KG1 (cell line): ENCODE data around the gene ZNF200.
"Not testable (repeated sequence)": the region's sequence is repeated elsewhere in the genome, so short reads cannot be mapped to it uniquely, and the experiment has no call there.

Experiments
- DNase-seq: peaks from one replicate; lab custom pipeline; 2025; lab: John Stamatoyannopoulos, UW

ZNF200 gene

GRCh38 chr16:3234857-3235561 lies at the start of gene ZNF200:
TSS of gene ZNF200 (minus strand) at chr16:3235158. CDS start at chr16:3233755, 1,403 bp downstream.
- peak; percentile 89 for DNase-seq

GRCh38 chr16:3283543-3284447 lies 48.8 kb upstream of the ZNF200 start:
- no peak for DNase-seq

- DNase-seq: peak; percentile 89
These were observed 48.0 kb upstream of the ZNF200 start, which contains the start of gene ZNF263 for GRCh38 chr16:3282730-3283542. TSS of gene ZNF263 (plus strand) at chr16:3283491. CDS start at chr16:3283819, 328 bp downstream.

- DNase-seq: peak; percentile 79
These were observed 47.3 kb upstream of the ZNF200 start for GRCh38 chr16:3282103-3282729.

GRCh38 chr16:3281222-3281820 lies 46.4 kb upstream of the ZNF200 start:
- DNase-seq: no peak

- DNase-seq: no peak
These were observed 41.7 kb upstream of the ZNF200 start for GRCh38 chr16:3276679-3277078.

- no peak for DNase-seq
These were observed 40.0 kb upstream of the ZNF200 start for GRCh38 chr16:3274947-3275346.

GRCh38 chr16:3274490-3274889 lies 39.5 kb upstream of the ZNF200 start:
- DNase-seq: no peak

- DNase-seq: not testable (repeated sequence)
These were observed 36.3 kb upstream of the ZNF200 start for GRCh38 chr16:3271281-3271680.

- DNase-seq: not testable (repeated sequence)
These were observed 35.8 kb upstream of the ZNF200 start for GRCh38 chr16:3270718-3271117.

GRCh38 chr16:3268294-3268693 lies 33.3 kb upstream of the ZNF200 start:
- DNase-seq: no peak

GRCh38 chr16:3266873-3267537 lies 32.0 kb upstream of the ZNF200 start:
- DNase-seq: no peak

GRCh38 chr16:3264137-3265036 lies 29.4 kb upstream of the ZNF200 start:
- peak; percentile 97 for DNase-seq

GRCh38 chr16:3262517-3262916 lies 27.6 kb upstream of the ZNF200 start:
- DNase-seq: no peak

- DNase-seq: no peak
These were observed 24.9 kb upstream of the ZNF200 start for GRCh38 chr16:3259836-3260235.

- DNase-seq: no peak
These were observed 22.0 kb upstream of the ZNF200 start for GRCh38 chr16:3256866-3257465.

- no peak for DNase-seq
These were observed 21.3 kb upstream of the ZNF200 start, which contains the start of gene MEFV for GRCh38 chr16:3256146-3256865. TSS of gene MEFV (minus strand) at chr16:3256633. CDS start at chr16:3256587, 46 bp downstream.

- DNase-seq: no peak
These were observed 19.4 kb upstream of the ZNF200 start for GRCh38 chr16:3254309-3254708.
